Gastroesophageal sphincter (tissue), 3 donors: ENCODE measurements around the gene GNG2.

Experiments
- CTCF ChIP-seq, 4 experiments: fragments of 200-600 bp in 2 of 4; fragments of 450-650 bp in 2 of 4; sonication (generic) in 1 of 4; IDR thresholded peaks; one replicate each; pipeline ENCODE4 v1.5.1; 2017 to 2019; ENCODE audit warnings: antibody characterized with exemption in 4 of 4, mild to moderate bottlenecking in 2 of 4, moderate library complexity in 2 of 4
- EP300 ChIP-seq: sonication (generic); formaldehyde crosslinking; IDR thresholded peaks from one replicate; pipeline ENCODE4 v1.6.1; 2017; ENCODE audit warnings: antibody characterized with exemption, mild to moderate bottlenecking
- POLR2A ChIP-seq, 2 donors: fragments of 450-650 bp; IDR thresholded peaks; one replicate each; pipeline ENCODE4 v1.6.1; 2017; ENCODE audit warnings: antibody characterized with exemption in 2 of 2, mild to moderate bottlenecking in 2 of 2, moderate library complexity in 1 of 2
- POLR2AphosphoS5 ChIP-seq: sonication (generic); formaldehyde crosslinking; IDR thresholded peaks from one replicate; pipeline ENCODE4 v1.6.1; 2017; ENCODE audit warnings: antibody characterized with exemption

GRCh38 chr14:51954657-51955056 is 94.2 kb downstream of the GNG2 start:
- TF ChIP-seq POLR2A (IDR thresholded peaks at IDR 0.05) (no peak), CTCF (IDR thresholded peaks at IDR 0.05) (no peak), POLR2AphosphoS5 (no peak), EP300 (no peak)
